K562 (cell line): ENCODE data around the gene FBXO15. TPM values are rescaled to one million over a fixed set of nuclear protein-coding genes. Genes with fewer than 3 reads are reported as not detected.

ENCODE experiments used
- ELF4 ChIP-seq: fragments of 450-650 bp; formaldehyde crosslinking; IDR thresholded peaks from 2 replicates; pipeline ENCODE4 v1.4.0; 2022; ENCODE audit warnings: missing genetic modification characterization
- FOXM1 ChIP-seq, 2 experiments: fragments of 450-650 bp in 1 of 2; sonication (generic) in 1 of 2; formaldehyde crosslinking in 1 of 2; IDR thresholded peaks; 2 replicates each; pipeline versions ENCODE4 v1.6.1 to v1.9.0; 2017 to 2022; ENCODE audit warnings: low read depth in 2 of 2, mild to moderate bottlenecking in 2 of 2, missing genetic modification reagents in 1 of 2, moderate library complexity in 1 of 2
- MBD2 ChIP-seq: sonication (generic); IDR thresholded peaks from 2 replicates; pipeline ENCODE4 v1.6.1; 2016; ENCODE audit warnings: low read depth, borderline replicate concordance
- NFE2 ChIP-seq: IDR thresholded peaks from 2 replicates; pipeline ENCODE4 v1.6.1; 2014; ENCODE audit warnings: antibody characterized with exemption, low read depth
- RHOXF2B ChIP-seq: fragments of 250-450 bp; sonication (Bioruptor Pico); conservative IDR thresholded peaks from 2 replicates; pipeline ENCODE4 v1.5.1; 2021
- SP2 ChIP-seq: IDR thresholded peaks from 2 replicates; pipeline ENCODE4 v1.6.1; 2011; ENCODE audit warnings: mild to moderate bottlenecking, low read depth, low read length, moderate library complexity; ENCODE audit not compliant: poor library complexity, severe bottlenecking; ENCODE audit errors: extremely low read depth
- SREBF1 ChIP-seq: fragments of 150-350 bp; IDR thresholded peaks from 2 replicates; pipeline ENCODE4 v1.6.1; 2014; ENCODE audit warnings: antibody characterized with exemption, low read depth, low read length, borderline replicate concordance
- TCF7L2 ChIP-seq: fragments of 150-350 bp; IDR thresholded peaks from 2 replicates; pipeline ENCODE4 v1.6.1; 2016; ENCODE audit warnings: low read depth, mild to moderate bottlenecking, low read length, moderate library complexity
- TGIF2 ChIP-seq: sonication (generic); formaldehyde crosslinking; IDR thresholded peaks from 2 replicates; pipeline ENCODE4 v1.8.1; 2022; ENCODE audit warnings: mild to moderate bottlenecking, missing genetic modification reagents, moderate library complexity
- ZNF197 ChIP-seq: fragments of 200-800 bp; sonication (Bioruptor generic); IDR thresholded peaks from 2 replicates; pipeline ENCODE4 v1.6.1; 2016; ENCODE audit warnings: low read depth, missing genetic modification characterization, missing compliant biosample characterization
- ZNF408 ChIP-seq: fragments of 250-450 bp; sonication (Bioruptor Pico); IDR thresholded peaks from 2 replicates; pipeline ENCODE4 v1.4.0; 2020; ENCODE audit warnings: low read depth, mild to moderate bottlenecking, moderate library complexity
- ZNF695 ChIP-seq: fragments of 450-650 bp; formaldehyde crosslinking; IDR thresholded peaks from 2 replicates; pipeline ENCODE4 v1.4.0; 2020; ENCODE audit warnings: mild to moderate bottlenecking, moderate library complexity
- ZNF696 ChIP-seq: fragments of 250-450 bp; sonication (Bioruptor Pico); conservative IDR thresholded peaks from 2 replicates; pipeline ENCODE4 v1.4.0; 2020; ENCODE audit warnings: mild to moderate bottlenecking, moderate library complexity
- polyA plus RNA-seq, 8 experiments: library from polyadenylated mRNA; depleted of rRNA in 4 of 8; stranded (reverse) in 5 of 8; unstranded in 3 of 8; fragments of >200 nt; fragmentation: Nextera tagmentation in 2 of 8; fragmentation: Illumina TruSeq in 1 of 8; extraction: Ambion mirVana in 2 of 8; extraction: Trizol in 1 of 8; gene quantifications; 2 replicates each; pipeline versions ENCODE4 v1.2.1 to v1.2.3, GENCODE V29; 2011 to 2014; ENCODE audit warnings: inconsistent platforms in 1 of 8, missing spikeins in 1 of 8
- total RNA-seq, 7 experiments: library from RNA; depleted of rRNA in 6 of 7; stranded (reverse); fragments of >200 nt in 6 of 7; fragmentation: Illumina TruSeq in 2 of 7; extraction: Trizol in 2 of 7; gene quantifications; 2 replicates each; pipeline versions ENCODE4 v1.2.1 to v1.2.3, GENCODE V29; 2011 to 2021; ENCODE audit warnings: low replicate concordance in 1 of 7
- TF ChIP-seq, protein P1 (sequence below), 2 experiments: fragments of 150-350 bp in 1 of 2; IDR thresholded peaks; 2 replicates each; pipeline ENCODE4 v1.6.1; 2012 to 2016; ENCODE audit warnings: low read depth in 2 of 2, low read length in 2 of 2, mild to moderate bottlenecking in 1 of 2, moderate library complexity in 1 of 2
- TF ChIP-seq, protein P2 (sequence below): sonication (generic); formaldehyde crosslinking; IDR thresholded peaks from 2 replicates; pipeline ENCODE4 v1.8.0; 2022; ENCODE audit warnings: mild to moderate bottlenecking, missing genetic modification reagents, borderline replicate concordance
- TF ChIP-seq, protein P3 (sequence below): fragments of 450-650 bp; IDR thresholded peaks from 2 replicates; pipeline ENCODE4 v1.6.1; 2017; ENCODE audit warnings: antibody characterized with exemption
- TF ChIP-seq, protein P4 (sequence below): fragments of 450-650 bp; IDR thresholded peaks from 2 replicates; pipeline ENCODE4 v1.6.1; 2014; ENCODE audit warnings: low read depth, mild to moderate bottlenecking, moderate library complexity, borderline replicate concordance

Gene FBXO15
- total and polyA plus RNA-seq, 9 of the 15 experiments (the other 6 are each of a cell fraction or from before 2014, with no cell fraction given), result 0.07 to 0.43 (median 0.27) TPM; not detected in 1

DNA sequence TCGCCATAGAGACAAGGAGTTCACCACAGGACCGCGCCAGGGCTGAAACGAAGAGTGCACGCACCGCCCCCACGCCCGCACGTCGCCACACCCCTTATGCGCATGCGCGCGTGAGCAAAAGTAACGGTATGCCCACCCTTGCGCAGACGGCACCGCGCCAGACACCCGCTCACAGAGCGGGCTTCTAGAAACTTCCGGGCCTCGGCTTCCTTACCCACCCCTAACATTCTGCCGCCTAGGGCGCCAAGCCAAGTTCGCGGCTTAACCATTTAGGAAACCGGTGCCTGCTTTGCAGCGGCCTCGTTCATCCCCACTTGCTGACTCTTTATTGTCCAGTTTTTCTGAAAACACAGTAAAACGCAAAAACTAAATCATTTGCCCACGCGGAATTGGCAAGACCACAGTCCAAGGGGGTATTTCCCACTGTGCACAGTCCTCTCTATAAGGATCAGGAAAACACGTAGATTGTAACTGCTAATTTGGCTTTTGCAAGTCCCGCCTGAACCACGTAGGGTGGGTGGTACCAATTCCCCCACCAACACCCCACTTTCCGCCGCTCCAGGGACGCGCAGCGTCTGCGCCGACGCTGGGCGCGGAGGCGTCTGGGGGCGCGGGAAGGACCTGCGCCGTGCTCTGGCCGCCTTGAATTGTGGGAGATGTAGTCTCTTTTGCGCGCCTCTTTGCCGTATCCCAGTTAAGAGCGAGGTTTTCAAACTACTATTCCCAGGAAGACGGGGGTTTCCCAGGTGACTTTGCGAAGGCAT, at the start of gene FBXO15, which contains the start of gene TIMM21 (continued):
- TF ChIP-seq, protein P1, sequence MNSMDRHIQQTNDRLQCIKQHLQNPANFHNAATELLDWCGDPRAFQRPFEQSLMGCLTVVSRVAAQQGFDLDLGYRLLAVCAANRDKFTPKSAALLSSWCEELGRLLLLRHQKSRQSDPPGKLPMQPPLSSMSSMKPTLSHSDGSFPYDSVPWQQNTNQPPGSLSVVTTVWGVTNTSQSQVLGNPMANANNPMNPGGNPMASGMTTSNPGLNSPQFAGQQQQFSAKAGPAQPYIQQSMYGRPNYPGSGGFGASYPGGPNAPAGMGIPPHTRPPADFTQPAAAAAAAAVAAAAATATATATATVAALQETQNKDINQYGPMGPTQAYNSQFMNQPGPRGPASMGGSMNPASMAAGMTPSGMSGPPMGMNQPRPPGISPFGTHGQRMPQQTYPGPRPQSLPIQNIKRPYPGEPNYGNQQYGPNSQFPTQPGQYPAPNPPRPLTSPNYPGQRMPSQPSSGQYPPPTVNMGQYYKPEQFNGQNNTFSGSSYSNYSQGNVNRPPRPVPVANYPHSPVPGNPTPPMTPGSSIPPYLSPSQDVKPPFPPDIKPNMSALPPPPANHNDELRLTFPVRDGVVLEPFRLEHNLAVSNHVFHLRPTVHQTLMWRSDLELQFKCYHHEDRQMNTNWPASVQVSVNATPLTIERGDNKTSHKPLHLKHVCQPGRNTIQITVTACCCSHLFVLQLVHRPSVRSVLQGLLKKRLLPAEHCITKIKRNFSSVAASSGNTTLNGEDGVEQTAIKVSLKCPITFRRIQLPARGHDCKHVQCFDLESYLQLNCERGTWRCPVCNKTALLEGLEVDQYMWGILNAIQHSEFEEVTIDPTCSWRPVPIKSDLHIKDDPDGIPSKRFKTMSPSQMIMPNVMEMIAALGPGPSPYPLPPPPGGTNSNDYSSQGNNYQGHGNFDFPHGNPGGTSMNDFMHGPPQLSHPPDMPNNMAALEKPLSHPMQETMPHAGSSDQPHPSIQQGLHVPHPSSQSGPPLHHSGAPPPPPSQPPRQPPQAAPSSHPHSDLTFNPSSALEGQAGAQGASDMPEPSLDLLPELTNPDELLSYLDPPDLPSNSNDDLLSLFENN (IDR thresholded peaks at IDR 0.05; ENCODE audit: low read depth in 2 of 2, low read length in 2 of 2), result 0 out of 4 replicates have a peak, but pooled peaks of 1 of the 2 experiments have one; percentile 17
- TF ChIP-seq ZNF696 (CRISPR knock-in tag), result no peak
- TF ChIP-seq TCF7L2, result no peak
- no peak for TF ChIP-seq NFE2
- peak; percentile 91 for TF ChIP-seq ZNF197
- TF ChIP-seq, protein P2, sequence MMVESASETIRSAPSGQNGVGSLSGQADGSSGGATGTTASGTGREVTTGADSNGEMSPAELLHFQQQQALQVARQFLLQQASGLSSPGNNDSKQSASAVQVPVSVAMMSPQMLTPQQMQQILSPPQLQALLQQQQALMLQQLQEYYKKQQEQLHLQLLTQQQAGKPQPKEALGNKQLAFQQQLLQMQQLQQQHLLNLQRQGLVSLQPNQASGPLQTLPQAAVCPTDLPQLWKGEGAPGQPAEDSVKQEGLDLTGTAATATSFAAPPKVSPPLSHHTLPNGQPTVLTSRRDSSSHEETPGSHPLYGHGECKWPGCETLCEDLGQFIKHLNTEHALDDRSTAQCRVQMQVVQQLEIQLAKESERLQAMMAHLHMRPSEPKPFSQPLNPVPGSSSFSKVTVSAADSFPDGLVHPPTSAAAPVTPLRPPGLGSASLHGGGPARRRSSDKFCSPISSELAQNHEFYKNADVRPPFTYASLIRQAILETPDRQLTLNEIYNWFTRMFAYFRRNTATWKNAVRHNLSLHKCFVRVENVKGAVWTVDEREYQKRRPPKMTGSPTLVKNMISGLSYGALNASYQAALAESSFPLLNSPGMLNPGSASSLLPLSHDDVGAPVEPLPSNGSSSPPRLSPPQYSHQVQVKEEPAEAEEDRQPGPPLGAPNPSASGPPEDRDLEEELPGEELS (CRISPR knock-in tag), result no peak
- TF ChIP-seq, protein P3, sequence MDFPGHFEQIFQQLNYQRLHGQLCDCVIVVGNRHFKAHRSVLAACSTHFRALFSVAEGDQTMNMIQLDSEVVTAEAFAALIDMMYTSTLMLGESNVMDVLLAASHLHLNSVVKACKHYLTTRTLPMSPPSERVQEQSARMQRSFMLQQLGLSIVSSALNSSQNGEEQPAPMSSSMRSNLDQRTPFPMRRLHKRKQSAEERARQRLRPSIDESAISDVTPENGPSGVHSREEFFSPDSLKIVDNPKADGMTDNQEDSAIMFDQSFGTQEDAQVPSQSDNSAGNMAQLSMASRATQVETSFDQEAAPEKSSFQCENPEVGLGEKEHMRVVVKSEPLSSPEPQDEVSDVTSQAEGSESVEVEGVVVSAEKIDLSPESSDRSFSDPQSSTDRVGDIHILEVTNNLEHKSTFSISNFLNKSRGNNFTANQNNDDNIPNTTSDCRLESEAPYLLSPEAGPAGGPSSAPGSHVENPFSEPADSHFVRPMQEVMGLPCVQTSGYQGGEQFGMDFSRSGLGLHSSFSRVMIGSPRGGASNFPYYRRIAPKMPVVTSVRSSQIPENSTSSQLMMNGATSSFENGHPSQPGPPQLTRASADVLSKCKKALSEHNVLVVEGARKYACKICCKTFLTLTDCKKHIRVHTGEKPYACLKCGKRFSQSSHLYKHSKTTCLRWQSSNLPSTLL, result no peak
- no peak for TF ChIP-seq TGIF2 (CRISPR knock-in tag)
- TF ChIP-seq MBD2, result peak; percentile 55
- TF ChIP-seq ELF4 (CRISPR knock-in tag), result no peak
- TF ChIP-seq ZNF695, result no peak
- TF ChIP-seq, protein P4, sequence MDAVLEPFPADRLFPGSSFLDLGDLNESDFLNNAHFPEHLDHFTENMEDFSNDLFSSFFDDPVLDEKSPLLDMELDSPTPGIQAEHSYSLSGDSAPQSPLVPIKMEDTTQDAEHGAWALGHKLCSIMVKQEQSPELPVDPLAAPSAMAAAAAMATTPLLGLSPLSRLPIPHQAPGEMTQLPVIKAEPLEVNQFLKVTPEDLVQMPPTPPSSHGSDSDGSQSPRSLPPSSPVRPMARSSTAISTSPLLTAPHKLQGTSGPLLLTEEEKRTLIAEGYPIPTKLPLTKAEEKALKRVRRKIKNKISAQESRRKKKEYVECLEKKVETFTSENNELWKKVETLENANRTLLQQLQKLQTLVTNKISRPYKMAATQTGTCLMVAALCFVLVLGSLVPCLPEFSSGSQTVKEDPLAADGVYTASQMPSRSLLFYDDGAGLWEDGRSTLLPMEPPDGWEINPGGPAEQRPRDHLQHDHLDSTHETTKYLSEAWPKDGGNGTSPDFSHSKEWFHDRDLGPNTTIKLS, result peak; percentile 70; the same call in 1 of the 2 replicates
- no peak for TF ChIP-seq FOXM1 (IDR thresholded peaks at IDR 0.05; ENCODE audit: low read depth)
- TF ChIP-seq FOXM1 (CRISPR knock-in tag; IDR thresholded peaks at IDR 0.05; ENCODE audit: low read depth), result no peak
- no peak for TF ChIP-seq RHOXF2B (CRISPR knock-in tag)
- no peak for TF ChIP-seq ZNF408 (CRISPR knock-in tag)
- TF ChIP-seq SREBF1, result no peak
- TF ChIP-seq SP2, result no peak
